Astrocyte of the cerebellum (primary cell): Measurements from ENCODE around the gene HMCN1.

Experiments
- DNase-seq: peaks from one replicate; pipeline ENCODE4 v3.0.0-alpha.2; 2011; ENCODE audit warnings: low read depth
- H3K4me3 ChIP-seq: 2 replicates; pipeline ENCODE4 v1.5.1; 2011; ENCODE audit warnings: mild to moderate bottlenecking, low read depth, low read length, moderate library complexity
- in situ Hi-C: cut with HindIII; loops from 2 replicates; pipeline ENCODE4 v1.10.0; 2017; ENCODE audit warnings: low sequenced_read_pairs
- TF ChIP-seq, protein P1 (sequence below): IDR thresholded peaks from 2 replicates; pipeline ENCODE4 v1.5.1; 2012; ENCODE audit warnings: low read length, low read depth, moderate library complexity, mild to moderate bottlenecking; ENCODE audit errors: missing control alignments

The HMCN1 gene

GRCh38 chr1:186046437-186047211 lies 312.4 kb downstream of the HMCN1 start:
- H3K4me3 ChIP-seq: no peak overlapping the region
- no peak for DNase-seq
- TF ChIP-seq, protein P1, sequence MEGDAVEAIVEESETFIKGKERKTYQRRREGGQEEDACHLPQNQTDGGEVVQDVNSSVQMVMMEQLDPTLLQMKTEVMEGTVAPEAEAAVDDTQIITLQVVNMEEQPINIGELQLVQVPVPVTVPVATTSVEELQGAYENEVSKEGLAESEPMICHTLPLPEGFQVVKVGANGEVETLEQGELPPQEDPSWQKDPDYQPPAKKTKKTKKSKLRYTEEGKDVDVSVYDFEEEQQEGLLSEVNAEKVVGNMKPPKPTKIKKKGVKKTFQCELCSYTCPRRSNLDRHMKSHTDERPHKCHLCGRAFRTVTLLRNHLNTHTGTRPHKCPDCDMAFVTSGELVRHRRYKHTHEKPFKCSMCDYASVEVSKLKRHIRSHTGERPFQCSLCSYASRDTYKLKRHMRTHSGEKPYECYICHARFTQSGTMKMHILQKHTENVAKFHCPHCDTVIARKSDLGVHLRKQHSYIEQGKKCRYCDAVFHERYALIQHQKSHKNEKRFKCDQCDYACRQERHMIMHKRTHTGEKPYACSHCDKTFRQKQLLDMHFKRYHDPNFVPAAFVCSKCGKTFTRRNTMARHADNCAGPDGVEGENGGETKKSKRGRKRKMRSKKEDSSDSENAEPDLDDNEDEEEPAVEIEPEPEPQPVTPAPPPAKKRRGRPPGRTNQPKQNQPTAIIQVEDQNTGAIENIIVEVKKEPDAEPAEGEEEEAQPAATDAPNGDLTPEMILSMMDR: no peak
- in situ Hi-C loops: no loop called here

DNA sequence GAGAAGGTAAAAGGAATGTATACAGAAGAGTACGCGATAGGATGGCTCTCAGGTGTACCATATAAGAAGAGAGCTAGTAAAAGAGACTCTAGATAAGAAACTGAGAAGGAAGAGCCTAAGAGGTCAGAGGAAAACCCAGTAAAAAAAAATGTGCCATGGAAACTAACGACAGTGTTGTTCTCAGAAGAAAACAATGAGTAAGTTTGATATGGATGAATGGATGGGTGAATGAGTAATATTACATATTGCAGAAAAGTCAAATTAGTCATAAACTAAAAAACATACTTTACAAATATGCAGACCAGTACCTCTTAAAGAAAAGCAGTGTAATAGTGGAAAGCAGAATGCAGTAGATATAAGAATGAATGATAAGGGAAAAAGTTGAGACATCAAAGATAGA lies 316.2 kb downstream of the HMCN1 start:
- no peak overlapping the region for H3K4me3 ChIP-seq
- TF ChIP-seq, protein P1: no peak
- in situ Hi-C loops: no loop called here
- no peak for DNase-seq

GRCh38 chr1:186054003-186054402 lies 319.8 kb downstream of the HMCN1 start:
- in situ Hi-C loops: no loop called here
- no peak for DNase-seq
- H3K4me3 ChIP-seq: no peak overlapping the region
- TF ChIP-seq, protein P1: no peak

DNA sequence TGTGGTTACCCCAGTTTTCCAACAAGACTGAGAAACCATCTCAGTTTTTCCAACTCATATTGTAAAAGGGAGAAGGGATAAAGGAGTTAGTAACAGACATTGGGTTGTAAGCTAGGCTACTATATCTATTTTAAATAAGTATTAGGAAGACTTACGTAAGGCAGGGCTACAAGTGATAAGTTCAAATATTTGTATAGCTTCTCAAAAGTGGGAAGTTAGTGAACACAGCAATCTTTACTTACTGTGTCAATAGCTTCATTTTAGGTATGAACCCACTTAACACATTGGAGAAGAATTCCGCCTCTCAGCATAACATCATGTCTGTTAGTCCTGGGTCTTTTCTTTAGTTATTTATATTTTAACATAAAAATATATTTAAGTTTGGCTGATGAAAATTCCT lies 320.7 kb downstream of the HMCN1 start:
- TF ChIP-seq, protein P1: no peak
- in situ Hi-C loops: no loop called here
- H3K4me3 ChIP-seq: no peak overlapping the region
- no peak for DNase-seq

DNA sequence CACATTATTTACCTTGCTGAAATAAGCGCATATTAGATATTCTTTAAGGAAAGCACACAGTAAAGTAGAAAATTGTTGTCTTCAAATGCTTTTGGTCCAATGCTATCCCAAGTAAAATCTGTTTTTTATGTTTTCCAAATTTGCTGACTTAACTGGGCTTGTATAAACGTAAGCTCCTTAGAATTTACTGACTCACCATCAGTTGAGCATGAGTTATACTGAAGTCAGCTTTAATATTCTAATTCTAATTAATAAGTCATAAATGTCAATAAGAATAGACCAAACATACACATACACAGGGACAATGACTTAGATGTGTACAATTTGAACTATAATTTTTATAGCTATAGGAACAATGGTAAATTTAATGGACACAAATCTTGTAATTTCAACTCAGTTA lies 321.7 kb downstream of the HMCN1 start:
- no peak overlapping the region for H3K4me3 ChIP-seq
- no peak for DNase-seq
- TF ChIP-seq, protein P1: no peak
- in situ Hi-C loops: no loop called here

DNA sequence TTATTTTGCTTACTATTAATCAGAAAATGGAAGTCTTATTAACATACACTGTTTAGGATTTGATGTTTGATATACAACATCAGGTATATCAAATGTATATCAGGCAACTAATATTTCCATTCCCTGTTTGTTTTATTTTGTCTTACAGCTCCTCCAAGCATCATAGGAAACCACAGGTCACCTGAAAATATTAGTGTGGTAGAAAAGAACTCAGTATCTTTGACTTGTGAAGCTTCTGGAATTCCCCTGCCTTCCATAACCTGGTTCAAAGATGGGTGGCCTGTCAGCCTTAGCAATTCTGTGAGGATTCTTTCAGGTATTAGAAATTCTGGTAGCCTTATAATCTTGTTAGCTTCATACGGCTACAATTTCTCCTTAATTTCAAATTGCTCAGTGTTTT lies 322.9 kb downstream of the HMCN1 start:
- in situ Hi-C loops: no loop called here
- TF ChIP-seq, protein P1: no peak
- no peak for DNase-seq
- H3K4me3 ChIP-seq: no peak overlapping the region
